ENCODE results near the gene SLC9A9.

- no peak for TF ChIP-seq CTCF (IDR thresholded peaks at IDR 0.05 in 8 of 11, conservative IDR thresholded peaks at IDR 0.05 in 3 of 11)
- TF ChIP-seq POLR2AphosphoS5 (IDR thresholded peaks at IDR 0.05) = no peak
Measured at GRCh38 chr3:143245692-143246091, 602.6 kb downstream of the SLC9A9 start.
